PC-3 (cell line): Measurements from ENCODE around the gene BCAS2.

Experiments
- CTCF ChIP-seq: fragments of 300-600 bp; sonication (generic); conservative IDR thresholded peaks from 2 replicates; pipeline ENCODE4 v1.5.1; 2017; ENCODE audit warnings: antibody characterized with exemption, low read depth, mild to moderate bottlenecking, low read length
- EZH2phosphoT487 ChIP-seq: fragments of 300-600 bp; sonication (generic); IDR thresholded peaks from 2 replicates; pipeline ENCODE4 v1.6.1; 2018; ENCODE audit warnings: mild to moderate bottlenecking, antibody characterized with exemption, low read length, borderline replicate concordance

GRCh38 chr1:114547076-114547475 lies 34.3 kb downstream of the BCAS2 start:
- no peak for TF ChIP-seq CTCF
- TF ChIP-seq EZH2phosphoT487: no peak
